Keratinocyte (primary cell): ENCODE results near the gene METTL8. TPM values are rescaled to one million over a fixed set of nuclear protein-coding genes. Genes with fewer than 3 reads are reported as not detected.
"Not testable (repeated sequence)": the region's sequence is repeated elsewhere in the genome, so short reads cannot be mapped to it uniquely, and the experiment has no call there.

Experiments used
- DNase-seq: peaks from one replicate; pipeline ENCODE4 v3.0.0-alpha.2; 2011; ENCODE audit warnings: low read depth, missing footprints, low spot score
- FAIRE-seq: peaks from 2 replicates; lab custom pipeline; 2011; peaks lifted over from hg19 to GRCh38; lab: Jason Lieb, UNC
- H2AFZ ChIP-seq: 2 replicates; pipeline ENCODE4 v1.6.0; 2012; ENCODE audit warnings: low read length, control low read depth, inconsistent platforms; ENCODE audit not compliant: control insufficient read depth
- H3K27ac ChIP-seq: 2 replicates; pipeline ENCODE4 v1.5.1; 2011; ENCODE audit warnings: low read length; ENCODE audit not compliant: control insufficient read depth, insufficient read depth
- H3K27me3 ChIP-seq: 3 replicates; pipeline ENCODE4 v1.6.0; 2011; ENCODE audit warnings: low read length; ENCODE audit not compliant: control insufficient read depth, insufficient read depth; ENCODE audit errors: extremely low read depth
- H3K36me3 ChIP-seq, 2 experiments: 2 replicates in 1 of 2; 3 replicates in 1 of 2; pipeline ENCODE4 v1.5.1; 2011; ENCODE audit warnings: low read length in 2 of 2, mild to moderate bottlenecking in 1 of 2; ENCODE audit not compliant: control insufficient read depth in 2 of 2, insufficient read depth in 2 of 2; ENCODE audit errors: extremely low read depth in 1 of 2
- H3K4me1 ChIP-seq: 3 replicates; pipeline ENCODE4 v1.5.1; 2011; ENCODE audit warnings: low read length; ENCODE audit not compliant: control insufficient read depth, insufficient read depth; ENCODE audit errors: extremely low read depth
- H3K4me2 ChIP-seq: 3 replicates; pipeline ENCODE4 v1.6.0; 2011; ENCODE audit warnings: low read depth, low read length; ENCODE audit not compliant: control insufficient read depth, insufficient read depth; ENCODE audit errors: extremely low read depth
- H3K4me3 ChIP-seq, 3 experiments: fragments of 200-600 bp in 1 of 3; sonication (generic) in 1 of 3; 2 replicates in 2 of 3; 3 replicates in 1 of 3; pipeline ENCODE4 v1.5.1; 2011 to 2016; ENCODE audit warnings: low read length in 3 of 3, mild to moderate bottlenecking in 3 of 3, control low read depth in 2 of 3, inconsistent platforms in 1 of 3, low read depth in 1 of 3, mixed read lengths in 1 of 3, mixed run types in 1 of 3, moderate library complexity in 1 of 3; ENCODE audit not compliant: control insufficient read depth in 2 of 3, insufficient read depth in 2 of 3; ENCODE audit errors: extremely low read depth in 1 of 3
- H3K79me2 ChIP-seq: 2 replicates; pipeline ENCODE4 v1.6.0; 2012; ENCODE audit warnings: low read length; ENCODE audit not compliant: control insufficient read depth, insufficient read depth
- H3K9ac ChIP-seq: 3 replicates; pipeline ENCODE4 v1.6.0; 2011; ENCODE audit warnings: low read length; ENCODE audit not compliant: control insufficient read depth, insufficient read depth; ENCODE audit errors: extremely low read depth
- H3K9me1 ChIP-seq: 3 replicates; pipeline ENCODE4 v1.6.0; 2011; ENCODE audit warnings: low read length; ENCODE audit not compliant: control insufficient read depth, insufficient read depth; ENCODE audit errors: extremely low read depth
- H3K9me3 ChIP-seq: 2 replicates; pipeline ENCODE4 v1.5.1; 2012; ENCODE audit warnings: low read depth, low read length; ENCODE audit not compliant: control insufficient read depth
- H4K20me1 ChIP-seq: 3 replicates; pipeline ENCODE4 v1.6.0; 2011; ENCODE audit warnings: low read length; ENCODE audit not compliant: control insufficient read depth, insufficient read depth; ENCODE audit errors: extremely low read depth
- CTCF ChIP-seq, 3 experiments: IDR thresholded peaks in 1 of 3; conservative IDR thresholded peaks in 1 of 3; optimal IDR thresholded peaks in 1 of 3; 2 replicates in 2 of 3; 3 replicates in 1 of 3; pipeline versions ENCODE3 to v1.5.1; 2011; ENCODE audit warnings: low read length in 3 of 3, mild to moderate bottlenecking in 3 of 3, moderate library complexity in 2 of 3, control low read depth in 1 of 3, inconsistent platforms in 1 of 3; ENCODE audit not compliant: insufficient read depth in 2 of 3; ENCODE audit errors: extremely low read depth in 1 of 3
- EZH2 ChIP-seq: IDR thresholded peaks from one replicate; pipeline ENCODE4 v1.6.1; 2012; ENCODE audit warnings: inconsistent platforms, mild to moderate bottlenecking, low read length, moderate library complexity
- dilution Hi-C: fragments of 300-500 bp; cut with MboI; formaldehyde crosslinking; loops from one replicate; pipeline ENCODE4 v1.7.0; 2020; ENCODE audit warnings: low sequenced_read_pairs; ENCODE audit not compliant: extremely low pct_ligation_motif_present
- polyA plus RNA-seq, 5 experiments: library from polyadenylated mRNA; depleted of rRNA in 3 of 5; stranded (reverse) in 3 of 5; stranded (forward) in 1 of 5; unstranded in 1 of 5; fragments of >200 nt; gene quantifications; 1 replicate in 1 of 5; 2 replicates in 3 of 5; 3 replicates in 1 of 5; pipeline versions ENCODE4 v1.2.1 to v1.2.3, GENCODE V29; 2011 to 2012; ENCODE audit warnings: missing spikeins in 2 of 5, low read depth in 1 of 5, low replicate concordance in 1 of 5

Gene METTL8
- polyA plus RNA-seq, 1 donor (not counting 4 experiments of a cell fraction or from before 2014, with no cell fraction given): 81.2 TPM

GRCh38 chr2:171360905-171361304 lies 72.9 kb downstream of the METTL8 start:
- Histone ChIP-seq H3K4me3 (no peak overlapping the region), H3K9me3 (no peaks in the 10 kb centered on the region), H3K27ac (no peak overlapping the region), H3K36me3 (peaks cover 4 to 6% of the 10 kb centered on the region in 2 experiments), H3K79me2 (peaks cover 11% of the 10 kb centered on the region), H3K9ac (no peak overlapping the region), H3K9me1 (no peaks in the 10 kb centered on the region), H3K27me3 (no peaks in the 10 kb centered on the region), H2AFZ (no peak overlapping the region), H4K20me1 (no peaks in the 10 kb centered on the region), H3K4me2 (no peak overlapping the region), H3K4me1 (peaks cover 7% of the 10 kb centered on the region)
- DNase-seq: no peak
- TF ChIP-seq EZH2 (no peak), CTCF (optimal IDR thresholded peaks at IDR 0.05 in 1 of 3, IDR thresholded peaks at IDR 0.05 in 1 of 3, conservative IDR thresholded peaks at IDR 0.05 in 1 of 3; ENCODE audit: extremely low read depth in 1 of 3, insufficient read depth in 2 of 3, low read length in 3 of 3) (no peak)
- FAIRE-seq: no peak
- dilution Hi-C loops: no loop called here

DNA sequence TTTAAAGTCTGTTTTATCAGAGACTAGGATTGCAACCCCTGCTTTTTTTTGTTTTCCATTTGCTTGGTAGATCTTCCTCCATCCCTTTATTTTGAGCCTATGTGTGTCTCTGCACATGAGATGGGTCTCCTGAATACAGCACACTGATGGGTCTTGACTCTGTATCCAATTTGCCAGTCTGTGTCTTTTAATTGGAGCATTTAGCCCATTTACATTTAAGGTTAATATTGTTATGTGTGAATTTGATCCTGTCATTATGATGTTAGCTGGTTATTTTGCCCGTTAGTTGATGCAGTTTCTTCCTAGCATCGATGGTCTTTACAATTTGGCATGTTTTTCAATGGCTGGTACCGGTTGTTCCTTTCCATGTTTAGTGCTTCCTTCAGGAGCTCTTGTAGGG lies 80.0 kb downstream of the METTL8 start:
- H3K4me3 ChIP-seq, H3K9ac ChIP-seq, DNase-seq, H3K9me3 ChIP-seq, H3K27ac ChIP-seq, H3K79me2 ChIP-seq, H3K4me2 ChIP-seq, H3K27me3 ChIP-seq, dilution Hi-C loops, H2AFZ ChIP-seq, H3K4me1 ChIP-seq, FAIRE-seq, H3K36me3 ChIP-seq, H3K9me1 ChIP-seq, H4K20me1 ChIP-seq: not testable (repeated sequence)

DNA sequence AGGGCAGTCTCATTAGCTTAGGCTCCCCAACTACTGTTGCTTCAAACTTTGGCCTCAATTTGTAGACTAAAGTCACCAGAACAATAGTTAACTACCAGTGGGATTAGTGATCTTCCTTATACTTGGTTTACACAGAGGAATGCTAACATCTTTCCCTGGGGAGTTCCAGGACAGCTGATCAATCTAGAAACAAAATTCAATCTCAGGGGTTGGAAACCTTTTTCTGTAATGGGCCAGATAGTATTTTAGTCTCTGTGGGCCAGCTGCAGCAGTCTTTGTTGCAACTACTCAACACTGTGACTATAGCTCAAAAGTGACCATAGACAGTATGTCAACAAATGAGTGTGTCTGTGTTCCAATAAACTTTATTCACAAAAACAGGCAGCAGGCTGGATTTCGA lies 85.7 kb downstream of the METTL8 start:
- Histone ChIP-seq H4K20me1 (no peaks in the 10 kb centered on the region), H3K4me2 (no peak overlapping the region), H3K27ac (no peak overlapping the region), H3K4me3 (no peak overlapping the region), H2AFZ (no peak overlapping the region), H3K9me1 (no peaks in the 10 kb centered on the region), H3K27me3 (no peaks in the 10 kb centered on the region), H3K9me3 (no peaks in the 10 kb centered on the region), H3K36me3 (no peaks in the 10 kb centered on the region), H3K79me2 (no peaks in the 10 kb centered on the region), H3K4me1 (peaks cover 9% of the 10 kb centered on the region), H3K9ac (no peak overlapping the region)
- dilution Hi-C loops: no loop called here
- TF ChIP-seq EZH2: no peak
- TF ChIP-seq CTCF (optimal IDR thresholded peaks at IDR 0.05 in 1 of 3, IDR thresholded peaks at IDR 0.05 in 1 of 3, conservative IDR thresholded peaks at IDR 0.05 in 1 of 3; ENCODE audit: extremely low read depth in 1 of 3, insufficient read depth in 2 of 3, low read length in 3 of 3): no peak
- DNase-seq (no peak), FAIRE-seq (no peak)
